Thyroid gland (tissue), 4 donors: ENCODE data around the gene TBC1D3B.

Source experiments
- CTCF ChIP-seq, 6 experiments: fragments of 200-600 bp in 3 of 6; fragments of 450-650 bp in 3 of 6; sonication (generic) in 3 of 6; IDR thresholded peaks; one replicate each; pipeline ENCODE4 v1.5.1; 2016 to 2019; ENCODE audit warnings: antibody characterized with exemption in 6 of 6, mild to moderate bottlenecking in 2 of 6, inconsistent platforms in 1 of 6, moderate library complexity in 1 of 6
- POLR2A ChIP-seq, 2 donors: fragments of 450-650 bp; IDR thresholded peaks; one replicate each; pipeline ENCODE4 v1.6.1; 2017; ENCODE audit warnings: antibody characterized with exemption in 2 of 2, mild to moderate bottlenecking in 2 of 2, moderate library complexity in 1 of 2

- TF ChIP-seq CTCF (IDR thresholded peaks at IDR 0.05) (no peak), POLR2A (IDR thresholded peaks at IDR 0.05) (no peak)
These were observed 46.1 kb downstream of the TBC1D3B start for GRCh38 chr17:36130346-36130745.
